Psoas muscle (tissue), 8 donors: ENCODE results near the gene PCDH12. TPM values are rescaled to one million over a fixed set of nuclear protein-coding genes. Genes with fewer than 3 reads are reported as not detected.
A peak's percentile ranks its signal among the peaks of the same experiment; 100 is the strongest.

ENCODE experiments used
- ATAC-seq, 4 donors: fragments of 200-7000 bp; cut with Tn5 transposase; one replicate each; pipeline ENCODE4 v1.9.1; 2020; ENCODE audit warnings: moderate library complexity in 3 of 4, mild to moderate bottlenecking in 2 of 4
- DNase-seq, 2 donors: peaks; one replicate each; pipeline ENCODE4 v3.0.0-alpha.2; 2020
- H3K27ac ChIP-seq: fragments of 200-600 bp; one replicate; pipeline ENCODE4 v1.8.0; 2022
- H3K27me3 ChIP-seq, 3 donors: fragments of 200-600 bp in 1 of 3; one replicate each; pipeline versions ENCODE4 v1.6.1 to v1.8.0; 2013 to 2022; ENCODE audit warnings: low read length in 2 of 3, mild to moderate bottlenecking in 2 of 3, moderate library complexity in 1 of 3; ENCODE audit not compliant: insufficient read depth in 3 of 3
- H3K36me3 ChIP-seq, 2 donors: fragments of 200-600 bp in 1 of 2; one replicate each; pipeline versions ENCODE4 v1.6.1 to v1.8.0; 2013 to 2022; ENCODE audit warnings: low read depth in 1 of 2, mild to moderate bottlenecking in 1 of 2, moderate library complexity in 1 of 2; ENCODE audit not compliant: insufficient read depth in 1 of 2
- H3K4me1 ChIP-seq: fragments of 200-600 bp; one replicate; pipeline ENCODE4 v1.8.0; 2022
- H3K4me3 ChIP-seq: fragments of 200-600 bp; one replicate; pipeline ENCODE4 v1.8.0; 2022; ENCODE audit warnings: mild to moderate bottlenecking
- H3K9me3 ChIP-seq: fragments of 200-600 bp; one replicate; pipeline ENCODE4 v1.8.0; 2022
- CTCF ChIP-seq: fragments of 200-600 bp; IDR thresholded peaks from one replicate; pipeline ENCODE4 v1.8.0; 2022; ENCODE audit warnings: antibody characterized with exemption
- WGBS, 3 donors: extraction: QIAGEN DNeasy Blood & Tissue Kit; methylation state at CpG; one replicate each; pipeline versions ENCODE4 v1.1.6 to v1.1.7; 2013; 5-methylcytosine and 5-hydroxymethylcytosine counted together
- intact Hi-C, 2 donors: fragments of 100-400 bp; cut with DNase I; formaldehyde crosslinking; loops; one replicate each; pipeline versions ENCODE4 v1.11.0 to v1.14.2; 2022
- polyA plus RNA-seq, 3 donors: library from polyadenylated mRNA; stranded (reverse); fragments of 200-250 nt; gene quantifications; one replicate each; pipeline ENCODE4 v1.2.3, GENCODE V29; 2013
- total RNA-seq, 4 donors: library from RNA; stranded (reverse); fragmentation: NEBNext Ultra II Directional in 2 of 4; extraction: Animal tissue kit (Norgen Biotek cat#: 25700) in 2 of 4; gene quantifications; one replicate each; pipeline versions ENCODE4 v1.2.1 to v1.2.4, GENCODE V29; 2021 to 2023
- donor health status: healthy with polysubstance abuse.
- donor health status: DM: no; HTN: no; CAD: no; lungs with moderate emphysema.
- donor health status: Bipolar disorder and iron deficiency.
- donor health status: healthy.
- donor health status: DM: yes; HTN: yes; CAD: no.
- donor health status: DM: no; HTN: no; CAD: no.
- donor health status: DM: no; HTN: no; CAD: no.
- donor health status: DM: yes; HTN: yes; CAD: no.

Gene PCDH12
- total and polyA plus RNA-seq, 7 donors = 1.4 to 6.0 (median 2.7) TPM

GRCh38 chr5:141960018-141960417 is 2.0 kb upstream of the PCDH12 start:
- no peak for DNase-seq
- H3K4me3 ChIP-seq = no peak overlapping the region
- intact Hi-C loops = loop anchor here (1.0 to 5.0 kb wide), 3 partner anchors 83 to 268 kb away; partner anchors contain the start of gene PCDH1 (in 1 of the 2)
- no peak for TF ChIP-seq CTCF
- H3K27ac ChIP-seq = no peak overlapping the region
- H3K27me3 ChIP-seq = no peaks in the 10 kb centered on the region
- no peaks in the 10 kb centered on the region for H3K36me3 ChIP-seq
- H3K4me1 ChIP-seq = peaks cover 5% of the 10 kb centered on the region
- peak in 1 of 4 donors; percentile 39 for ATAC-seq
- 54 to 61% (median 57%) methylated on average over 10 of the region's 10 CpGs for WGBS, 3 donors
- H3K9me3 ChIP-seq = no peaks in the 10 kb centered on the region

- H3K27ac ChIP-seq = peak overlapping the region; percentile 58
- no peak for TF ChIP-seq CTCF
- DNase-seq (peak; percentile 41 to 67), ATAC-seq (peak in 3 of 4 donors; percentile 38 to 48 (median 40))
- peak overlapping the region; percentile 56 for H3K4me3 ChIP-seq
- no peaks in the 10 kb centered on the region for H3K9me3 ChIP-seq
- no peaks in the 10 kb centered on the region for H3K27me3 ChIP-seq
- H3K36me3 ChIP-seq = no peaks in the 10 kb centered on the region
- intact Hi-C loops = no loop called here
- 57 to 66% (median 63%) methylated on average over 8 of the region's 8 CpGs for WGBS, 3 donors
- peaks cover 5% of the 10 kb centered on the region for H3K4me1 ChIP-seq
Observed at GRCh38 chr5:141958546-141959172, 657 bp upstream of the PCDH12 start.

GRCh38 chr5:141957367-141957996 is 520 bp downstream of the PCDH12 start:
- intact Hi-C loops = no loop called here
- H3K36me3 ChIP-seq = no peaks in the 10 kb centered on the region
- H3K9me3 ChIP-seq = no peaks in the 10 kb centered on the region
- ATAC-seq (no peak), DNase-seq (no peak)
- WGBS, 3 donors = 53 to 56% (median 55%) methylated on average over 16 of the region's 16 CpGs
- no peaks in the 10 kb centered on the region for H3K27me3 ChIP-seq
- no peak for TF ChIP-seq CTCF
- peaks cover 5% of the 10 kb centered on the region for H3K4me1 ChIP-seq
- H3K27ac ChIP-seq = peak overlapping the region; percentile 30
- H3K4me3 ChIP-seq = peak overlapping the region; percentile 56

GRCh38 chr5:141954194-141954593 is 3.8 kb downstream of the PCDH12 start:
- no peaks in the 10 kb centered on the region for H3K4me1 ChIP-seq
- peak overlapping the region; percentile 49 for H3K4me3 ChIP-seq
- peaks cover 0 to 2% (median 0%) of the 10 kb centered on the region in 3 donors for H3K27me3 ChIP-seq
- H3K9me3 ChIP-seq = no peaks in the 10 kb centered on the region
- ATAC-seq (no peak), DNase-seq (no peak)
- no peaks in the 10 kb centered on the region for H3K36me3 ChIP-seq
- no peak for TF ChIP-seq CTCF
- H3K27ac ChIP-seq = no peak overlapping the region
- intact Hi-C loops = loop anchor here in 1 of 2 donors (5.0 kb wide), 1 partner anchor 72 kb away; no protein-coding TSS in a partner anchor
- 80 to 90% (median 85%) methylated on average over 2 of the region's 2 CpGs for WGBS, 3 donors
